NT2/D1 (cell line): ENCODE data around the gene AKT2.

ENCODE experiments used
- SUZ12 ChIP-seq: IDR thresholded peaks from 2 replicates; pipeline ENCODE4 v1.6.1; 2011; ENCODE audit not compliant: insufficient read length, insufficient read depth; ENCODE audit errors: extremely low read depth
- YY1 ChIP-seq: IDR thresholded peaks from 2 replicates; pipeline ENCODE4 v1.6.1; 2011; ENCODE audit not compliant: insufficient read length, insufficient read depth
- ZNF274 ChIP-seq: IDR thresholded peaks from 2 replicates; pipeline ENCODE4 v1.6.1; 2011; ENCODE audit warnings: mild to moderate bottlenecking, low read depth, low read length

DNA sequence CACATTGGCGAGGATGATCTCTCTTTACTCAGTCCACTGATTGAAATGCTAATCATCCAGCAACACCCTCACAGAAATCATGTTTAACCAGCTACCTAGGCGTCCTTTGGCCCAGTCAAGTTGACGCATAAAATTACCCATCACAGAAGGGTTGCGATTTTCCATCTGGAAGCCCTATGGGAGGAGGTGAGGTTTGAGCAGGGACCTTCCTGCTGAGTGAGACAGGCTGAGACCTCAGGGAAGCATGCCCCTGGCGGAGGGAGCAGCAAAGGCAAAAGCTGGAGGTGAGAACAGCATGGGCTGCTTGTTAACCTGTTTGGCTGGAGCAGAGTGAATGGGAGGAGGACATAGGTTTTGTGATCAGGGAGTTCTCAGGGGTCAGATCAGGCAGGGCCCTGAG lies 74.3 kb downstream of the AKT2 start:
- TF ChIP-seq ZNF274 (no peak), YY1 (no peak), SUZ12 (no peak)
